CD1c-positive myeloid dendritic cell (primary cell): Measurements from ENCODE around the gene RNF213.

Source experiments
- DNase-seq: peaks from one replicate; pipeline ENCODE4 v3.0.0-alpha.2; 2016; ENCODE audit errors: extremely low spot score

The RNF213 gene

DNA sequence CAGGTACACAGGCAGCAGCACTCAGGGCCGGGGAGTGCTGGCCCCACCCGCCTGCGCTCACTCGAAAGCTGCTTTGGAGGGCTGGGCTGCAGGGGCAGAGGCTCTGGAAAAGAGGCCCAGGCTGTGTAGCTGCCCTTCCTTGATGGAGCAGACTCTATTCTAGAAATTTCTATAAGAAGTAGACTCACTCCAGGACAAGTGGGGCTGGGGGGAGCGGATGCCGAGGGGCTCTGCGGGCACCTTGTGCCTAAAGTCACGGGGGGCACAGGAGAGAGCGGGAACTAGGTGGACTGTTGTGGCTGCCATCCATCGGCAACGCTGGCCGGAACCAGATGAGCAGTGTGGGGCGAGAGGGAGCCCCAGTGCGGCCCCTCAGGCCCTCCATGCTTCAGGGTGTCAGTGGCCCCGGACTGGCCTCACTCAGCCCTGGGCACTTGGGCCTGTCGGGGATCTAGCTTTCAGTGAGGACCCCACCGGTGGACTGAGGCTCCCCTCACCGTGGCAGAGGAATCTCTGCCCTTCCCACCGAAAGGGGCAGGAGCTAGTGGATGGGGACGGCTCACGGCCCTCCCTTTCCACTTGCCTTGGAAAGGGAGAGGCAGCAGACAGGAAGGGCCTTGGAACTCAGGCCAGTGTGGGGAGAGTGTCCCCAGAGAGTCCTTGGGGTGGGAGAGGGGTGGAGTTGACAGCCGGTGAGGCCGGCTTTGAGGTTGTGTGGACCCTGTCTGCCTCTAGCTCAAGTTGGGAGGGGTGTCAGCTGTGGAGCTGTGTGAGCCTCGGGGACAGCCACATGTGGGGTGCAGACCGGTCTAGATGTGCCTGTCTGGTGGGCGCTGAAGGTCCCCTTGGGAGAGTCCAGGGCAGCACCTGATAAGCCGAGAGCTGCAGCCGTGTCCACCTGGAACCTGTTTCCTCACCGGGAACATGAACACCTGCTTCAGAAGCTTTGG lies 170.9 kb downstream of the RNF213 start:
- DNase-seq, result no peak

DNA sequence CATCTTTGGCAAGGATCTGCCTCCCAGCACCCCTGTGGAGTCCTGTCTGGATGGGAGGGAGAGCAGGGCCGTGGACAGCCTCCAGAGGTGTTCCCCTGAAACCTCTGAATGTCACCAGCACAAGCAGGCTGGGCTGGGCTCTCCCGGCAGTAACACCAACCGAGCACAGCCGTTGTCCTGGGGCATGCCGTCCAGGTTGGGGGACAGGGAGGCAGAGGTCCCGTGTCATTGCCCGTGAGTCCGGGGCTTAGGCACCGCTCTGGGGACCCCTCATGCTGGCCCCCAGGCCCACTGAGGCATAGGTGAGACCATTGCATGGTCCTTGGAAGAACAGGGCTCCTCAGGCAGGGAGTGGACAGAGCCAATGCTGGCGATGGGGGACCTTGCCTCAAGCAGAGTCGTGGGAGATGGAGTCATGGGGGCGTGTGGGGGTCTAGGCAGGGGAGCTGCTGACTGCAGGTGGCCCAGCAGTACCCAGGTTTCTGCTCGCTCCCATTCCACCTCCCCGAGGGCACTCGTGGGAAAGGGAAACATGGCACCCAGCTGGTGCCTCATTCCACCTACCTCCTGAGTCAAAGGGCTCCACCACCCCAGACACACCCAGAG lies 171.8 kb downstream of the RNF213 start:
- no peak for DNase-seq

DNA sequence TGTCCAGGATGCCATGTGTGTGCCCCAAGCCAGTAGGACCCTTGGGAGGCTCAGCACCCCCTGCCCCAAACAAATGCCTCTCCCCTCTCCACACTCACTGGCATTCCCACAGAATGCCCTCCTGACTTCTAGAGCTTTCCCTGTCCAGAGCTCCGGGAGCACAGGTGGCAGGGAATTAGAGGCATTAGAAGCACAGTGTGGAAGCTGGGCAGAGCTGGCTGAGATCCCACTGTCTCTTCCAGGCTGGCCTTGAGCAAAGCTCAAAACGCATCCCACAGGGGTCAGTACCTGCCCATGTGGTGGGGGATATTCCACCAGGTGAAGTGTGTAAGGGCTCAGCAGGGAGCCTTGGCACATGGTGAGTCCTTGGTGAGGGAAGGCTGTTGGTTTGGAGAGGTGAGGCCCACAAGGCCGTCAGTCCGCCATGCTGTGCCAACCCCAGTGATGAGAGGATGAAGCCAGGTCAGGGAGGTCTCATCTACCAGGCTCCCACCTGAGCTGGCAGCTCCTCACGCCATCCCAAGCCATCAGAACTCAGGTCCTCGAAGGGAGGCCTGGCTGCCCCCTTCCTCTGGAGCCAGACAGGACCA lies 172.4 kb downstream of the RNF213 start:
- DNase-seq, result no peak

DNA sequence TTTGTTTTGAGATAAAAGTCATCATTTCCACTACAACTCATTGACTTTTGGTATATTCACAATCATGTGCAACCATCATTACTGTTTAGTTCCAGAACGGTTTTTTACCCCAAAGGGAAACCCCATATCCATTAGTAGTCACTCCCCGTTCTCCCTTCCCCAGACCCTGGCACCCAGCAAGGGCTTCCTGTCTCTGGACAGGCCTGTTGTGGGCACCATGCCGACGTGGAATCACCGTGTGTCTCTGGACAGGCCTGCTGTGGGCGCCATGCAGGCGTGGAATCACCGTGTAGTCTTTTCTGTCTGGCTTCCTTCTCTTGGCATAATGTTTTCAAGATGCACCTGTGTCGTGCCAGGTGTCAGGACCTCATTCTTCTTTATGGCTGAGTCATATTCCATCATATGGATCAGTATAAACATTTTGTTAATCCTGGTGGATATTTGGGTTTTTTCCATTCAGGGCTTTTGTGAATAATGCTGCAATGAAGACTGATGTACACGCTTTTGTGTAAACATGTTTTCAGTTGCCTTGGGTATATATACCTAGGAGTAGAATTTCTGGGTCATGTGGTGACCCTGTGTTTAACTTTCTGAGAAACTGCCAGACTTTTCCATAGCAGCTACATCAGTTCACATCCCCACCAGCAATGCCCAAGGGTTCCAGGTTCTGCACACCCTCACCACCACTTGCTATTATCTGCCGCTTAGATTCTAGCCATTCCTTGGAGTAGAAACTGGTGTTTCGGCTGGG lies 173.4 kb downstream of the RNF213 start:
- DNase-seq, result no peak

DNA sequence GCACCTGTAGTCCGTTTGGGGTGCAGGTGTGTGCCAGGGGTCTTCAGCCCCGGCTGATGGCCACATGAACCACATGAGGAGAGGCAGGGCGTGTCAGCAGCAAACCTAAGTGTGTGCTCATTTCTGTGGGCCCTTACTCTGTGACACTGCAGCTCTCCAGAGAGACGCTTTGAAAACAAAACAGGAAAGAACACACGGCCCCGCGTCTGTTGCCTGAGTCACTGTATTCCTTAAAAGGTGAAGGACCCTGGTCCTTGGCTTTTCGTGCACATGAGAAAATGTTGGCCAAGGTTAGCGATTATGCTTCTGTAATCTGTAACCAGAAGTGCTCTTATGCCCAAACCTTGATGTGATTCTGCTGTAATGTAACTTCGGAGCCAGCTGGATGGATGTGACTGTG lies 176.9 kb downstream of the RNF213 start:
- no peak for DNase-seq

DNA sequence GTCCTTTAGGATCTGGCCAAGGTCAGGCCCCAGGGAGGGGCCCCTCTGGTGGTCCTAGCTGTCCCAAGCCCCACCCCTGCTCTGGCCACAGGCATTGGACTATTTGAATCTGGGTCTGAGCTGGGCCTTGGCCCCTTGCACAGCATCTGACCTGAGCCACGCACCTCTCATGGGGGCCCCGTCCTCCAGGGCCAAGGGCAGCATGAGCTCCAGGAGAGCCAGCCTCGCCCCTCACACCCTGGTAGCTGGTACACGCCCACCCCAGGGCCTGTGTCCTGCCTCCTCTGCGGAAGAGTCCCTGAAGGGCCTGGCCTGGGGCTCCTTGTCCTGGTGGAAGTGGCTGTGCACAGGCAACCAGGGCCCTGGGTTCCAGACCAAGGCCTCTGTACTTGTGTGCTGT lies 178.2 kb downstream of the RNF213 start:
- DNase-seq, result no peak

DNA sequence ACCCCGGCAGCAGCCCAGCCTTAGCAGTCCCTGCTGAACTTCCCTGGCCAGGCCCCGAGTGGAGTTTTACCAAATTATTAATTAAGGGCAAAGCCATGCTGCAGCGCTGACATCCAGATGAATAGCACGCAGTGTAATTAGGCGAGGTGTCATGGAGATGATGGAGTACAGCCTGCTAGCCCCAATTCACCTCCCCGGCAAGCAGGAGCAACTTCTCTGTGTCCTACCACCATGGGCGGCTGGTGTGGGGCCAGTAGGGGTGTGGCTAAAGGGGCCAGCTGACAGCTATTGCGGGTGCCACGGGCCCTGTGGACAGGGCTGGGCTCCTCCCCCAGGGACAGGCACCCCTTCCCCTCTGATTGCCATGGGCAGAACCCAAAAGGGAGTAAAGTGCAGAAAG lies 178.8 kb downstream of the RNF213 start:
- no peak for DNase-seq

DNA sequence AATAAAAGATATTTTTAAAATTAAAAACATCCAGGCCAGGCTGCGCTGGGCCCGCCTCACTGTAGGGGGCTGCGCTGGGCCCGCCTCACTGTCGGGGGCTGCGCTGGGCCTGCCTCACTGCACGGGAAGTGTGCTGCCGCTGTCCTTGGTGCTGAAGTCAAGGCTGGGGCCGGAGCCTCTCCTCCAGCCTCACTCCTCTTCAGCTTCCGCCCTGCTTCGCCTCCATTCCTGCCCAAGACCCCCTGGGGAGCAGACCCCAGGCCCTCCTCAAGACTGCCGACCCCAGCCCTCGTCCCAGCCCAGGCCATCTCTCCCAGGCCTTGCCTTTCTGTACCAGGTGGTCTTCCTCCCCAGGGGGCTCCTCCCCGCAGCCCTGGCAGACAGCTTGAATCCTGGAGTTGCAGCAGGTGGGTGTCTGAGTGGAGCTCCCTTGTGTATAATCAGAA lies 180.5 kb downstream of the RNF213 start:
- DNase-seq, result peak; percentile 32

DNA sequence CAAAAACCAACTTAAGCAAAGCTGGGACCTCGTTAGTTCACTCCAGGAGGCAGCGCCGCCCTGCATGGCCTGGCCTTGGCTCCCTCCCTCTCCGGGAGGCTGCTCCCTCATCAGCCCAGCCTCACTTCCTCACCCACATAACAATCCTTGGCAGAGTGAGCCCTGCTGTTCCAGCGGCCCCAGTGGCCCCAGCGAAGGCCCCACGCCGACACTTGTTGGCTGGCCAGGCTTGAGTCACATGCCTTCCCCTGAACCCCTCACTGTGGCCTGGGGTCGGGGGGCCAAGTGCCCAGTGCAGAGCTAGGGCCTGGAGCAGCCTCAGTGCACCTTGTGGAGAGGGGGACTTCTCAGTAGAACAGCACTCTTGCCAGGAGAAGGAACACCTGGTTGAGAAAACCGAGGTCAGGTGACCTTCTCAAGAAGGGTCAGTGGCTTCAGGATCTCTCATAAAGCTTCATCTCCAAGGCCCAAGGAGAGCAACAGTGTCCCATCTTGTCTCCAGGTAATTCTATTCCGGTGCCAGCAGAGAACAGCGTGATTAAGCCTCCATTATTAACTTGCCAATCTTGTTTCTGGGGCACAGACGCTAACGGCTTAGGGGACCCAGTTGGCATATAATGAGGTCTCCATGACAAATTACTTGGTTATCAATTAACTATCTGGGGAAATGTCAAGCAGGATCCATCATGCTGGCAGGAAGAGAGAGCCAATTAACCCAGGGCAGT lies 181.1 kb downstream of the RNF213 start:
- DNase-seq, result no peak

DNA sequence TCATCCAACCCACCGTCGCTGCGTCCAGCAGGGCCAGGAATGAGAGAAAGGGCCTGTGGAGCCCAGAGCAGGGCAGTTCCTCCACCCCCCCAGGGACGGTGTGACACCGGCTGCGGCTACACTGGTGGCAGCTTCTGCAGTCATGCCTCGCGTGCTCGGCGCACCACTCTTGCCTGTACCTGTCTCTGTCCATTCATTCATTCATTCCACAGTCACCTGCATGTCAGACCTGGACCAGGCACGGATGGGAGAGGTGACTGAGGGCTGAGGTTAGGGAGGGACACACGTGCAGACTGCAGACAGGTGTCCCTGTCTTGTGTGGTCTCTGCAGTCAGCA lies 181.6 kb downstream of the RNF213 start:
- DNase-seq, result no peak

DNA sequence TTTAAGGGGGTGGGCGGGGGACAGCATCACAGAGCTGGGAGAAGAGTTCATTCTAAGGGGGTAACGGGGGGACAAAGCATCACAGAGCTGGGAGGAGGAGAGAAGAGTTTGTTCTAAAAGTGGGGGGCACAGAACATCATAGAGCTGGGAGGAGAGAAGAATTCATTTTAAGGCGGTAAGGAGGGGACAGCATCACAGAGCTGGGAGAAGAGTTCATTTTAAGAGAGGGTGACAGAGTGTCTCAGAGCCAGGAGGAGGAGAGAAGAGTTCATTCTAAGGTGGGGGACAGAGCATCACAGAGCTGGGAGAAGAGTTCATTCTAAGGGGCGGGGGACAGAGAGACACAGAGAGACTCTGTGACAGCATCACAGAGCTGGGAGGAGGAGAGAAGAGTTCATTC lies 182.1 kb downstream of the RNF213 start:
- DNase-seq, result no peak

DNA sequence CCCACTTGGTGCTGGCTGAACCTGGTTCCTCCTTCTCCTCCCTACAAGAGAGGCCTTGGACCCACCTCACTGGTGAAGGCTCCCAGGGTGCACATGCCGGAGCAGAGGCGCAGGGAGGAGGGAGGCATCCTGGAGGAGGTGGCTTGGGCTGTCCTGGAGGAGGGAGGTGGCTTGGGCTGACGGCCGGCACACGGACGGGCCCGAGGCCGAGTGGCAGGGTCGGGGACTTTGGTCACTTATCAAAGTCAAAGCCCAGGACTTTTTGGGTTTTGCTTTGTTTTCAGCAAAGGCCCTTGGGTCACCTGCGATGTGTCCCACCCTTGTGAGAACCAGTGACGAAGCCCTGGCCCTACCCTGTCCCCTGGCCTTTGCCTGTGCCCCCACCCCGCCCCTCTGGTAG lies 182.8 kb downstream of the RNF213 start:
- DNase-seq, result no peak

DNA sequence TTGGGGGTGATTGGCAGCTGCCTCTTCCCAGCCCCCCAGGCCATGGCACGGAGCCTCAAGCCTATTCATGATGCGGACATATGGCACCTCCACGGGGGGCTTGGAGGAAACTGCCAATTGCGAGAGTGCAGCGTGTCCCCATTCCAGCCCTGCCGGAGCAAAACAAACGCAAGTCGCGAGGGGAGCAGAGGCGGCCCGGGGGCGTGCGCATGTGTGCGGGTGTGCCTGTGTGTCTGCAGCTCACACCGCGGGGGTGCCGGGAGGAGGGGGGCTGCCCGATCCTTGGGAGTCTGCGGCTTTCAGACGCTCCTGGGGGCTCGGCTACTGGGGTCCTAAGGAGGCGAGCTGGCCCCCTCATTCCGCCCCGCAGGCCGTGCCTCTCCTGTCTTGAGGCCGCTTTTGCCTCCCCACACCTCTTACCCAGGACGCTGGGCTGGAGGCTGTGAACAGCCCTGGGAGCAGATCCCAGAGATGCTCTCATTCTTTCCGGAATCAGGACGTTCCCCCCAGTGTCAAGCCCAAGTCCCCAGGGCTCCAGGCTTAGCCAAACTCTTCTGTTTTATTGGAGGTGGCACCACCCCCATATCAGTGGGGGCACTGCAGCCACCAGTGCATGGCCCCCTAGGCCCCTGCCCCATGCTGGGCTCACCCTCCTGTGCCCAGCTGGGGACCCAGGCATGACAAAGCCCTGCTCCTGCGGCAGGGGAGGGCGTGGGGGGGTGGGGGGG lies 183.4 kb downstream of the RNF213 start:
- no peak for DNase-seq

DNA sequence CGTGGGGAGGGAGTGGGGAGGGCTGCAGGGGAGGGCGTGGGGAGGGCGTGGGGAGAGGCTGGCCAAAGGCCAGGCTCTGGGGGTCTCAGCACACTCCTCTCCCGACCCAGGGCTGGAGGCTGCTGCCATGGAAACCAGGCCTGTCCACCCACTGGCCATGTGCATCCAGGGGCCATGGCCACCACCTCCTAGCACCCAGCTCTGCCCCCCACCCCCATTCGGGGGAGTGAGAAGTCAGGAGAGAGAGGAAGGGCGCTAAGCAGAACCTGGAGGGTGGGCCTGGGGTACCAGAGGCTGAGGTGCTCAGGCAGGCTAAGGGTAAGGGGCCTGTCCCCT lies 184.0 kb downstream of the RNF213 start:
- DNase-seq, result no peak

DNA sequence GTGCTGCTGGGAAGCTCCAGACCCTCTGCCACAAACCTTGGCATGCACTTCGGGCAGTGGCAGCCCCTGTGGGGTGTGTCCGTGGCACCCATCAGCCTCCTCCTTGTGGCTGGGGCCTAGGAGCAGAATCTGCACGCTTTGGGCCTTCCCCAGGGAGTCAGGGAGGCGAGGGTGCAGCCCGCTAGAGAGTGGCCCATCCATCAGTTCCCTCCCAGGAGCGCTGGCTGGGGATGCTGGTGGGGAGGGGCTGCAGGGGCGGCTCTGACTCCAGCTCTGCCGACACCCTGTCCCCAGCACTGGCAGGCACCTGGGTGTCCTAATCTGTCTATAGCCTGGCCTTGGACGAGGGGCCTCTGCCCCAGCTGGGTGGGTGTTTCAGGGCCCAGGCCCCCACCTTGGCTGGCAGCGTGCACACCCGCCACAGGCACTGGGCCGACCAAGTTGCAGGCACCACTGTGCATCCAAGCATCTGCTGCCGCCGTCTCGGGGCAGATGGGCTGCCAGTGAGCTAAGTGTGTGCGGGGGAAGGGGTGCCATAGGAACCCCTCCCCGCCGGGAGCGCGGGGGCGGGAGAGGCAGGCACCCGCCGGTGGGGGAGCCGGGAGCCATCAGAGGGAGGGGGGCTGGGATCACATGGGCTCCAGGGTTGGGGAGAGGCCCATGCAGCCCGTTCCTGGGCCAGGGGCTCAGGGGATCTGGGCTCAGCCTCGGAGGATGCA lies 184.5 kb downstream of the RNF213 start:
- DNase-seq, result no peak

DNA sequence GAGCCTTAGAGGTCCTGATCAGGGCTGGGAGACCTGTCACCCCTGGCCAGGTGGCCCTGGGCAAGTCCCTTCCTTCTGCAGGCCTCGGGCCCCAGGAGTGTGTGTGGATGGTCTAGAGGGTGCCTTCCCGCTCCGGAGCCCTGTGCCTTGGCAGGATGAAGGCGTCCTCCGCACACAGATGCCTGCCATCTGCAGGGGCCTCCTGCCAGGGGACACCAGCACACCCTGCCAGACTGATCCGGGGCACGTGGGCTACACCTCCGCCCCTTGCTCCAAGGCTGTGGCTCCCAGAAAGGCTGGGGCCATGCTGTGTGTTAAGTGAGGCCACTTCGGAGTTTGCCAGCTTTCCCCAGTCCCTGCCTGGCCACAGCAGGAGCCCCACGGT lies 185.1 kb downstream of the RNF213 start:
- no peak for DNase-seq

DNA sequence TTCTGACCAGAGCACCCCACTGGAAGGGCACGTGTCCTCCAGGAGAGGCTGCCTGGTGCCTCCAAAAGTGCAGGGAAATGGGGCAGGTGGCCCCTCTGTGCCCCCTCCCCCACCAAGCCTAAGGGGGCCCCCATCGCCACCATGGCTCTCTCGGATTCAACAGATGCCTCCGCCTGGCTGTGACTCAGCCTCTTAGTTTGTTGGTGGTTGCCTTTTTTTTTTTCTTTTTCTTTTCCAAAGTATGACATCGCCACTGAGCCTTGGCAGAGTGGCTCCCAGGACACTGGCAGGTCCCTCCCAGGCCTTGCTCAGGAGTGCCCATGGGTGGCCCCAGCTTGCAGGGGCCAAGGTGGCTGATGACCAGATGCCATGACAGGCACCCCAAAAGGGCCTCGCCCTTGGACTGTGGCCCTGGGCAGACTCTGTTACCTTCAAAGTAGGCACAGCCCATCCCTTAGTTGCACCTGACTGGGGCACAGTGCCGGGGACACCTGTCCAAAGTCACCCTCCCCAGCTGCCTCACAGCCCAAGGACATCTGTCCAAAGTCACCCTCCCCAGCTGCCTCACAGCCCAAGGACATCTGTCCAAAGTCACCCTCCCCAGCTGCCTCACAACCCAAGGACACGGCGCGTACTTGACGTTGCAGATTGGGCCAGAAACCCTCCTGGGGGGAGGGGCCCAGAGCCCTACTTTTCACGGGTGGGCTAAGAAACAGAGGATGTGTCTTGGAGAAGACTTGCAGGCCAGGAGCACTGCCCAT lies 186.2 kb downstream of the RNF213 start:
- no peak for DNase-seq

DNA sequence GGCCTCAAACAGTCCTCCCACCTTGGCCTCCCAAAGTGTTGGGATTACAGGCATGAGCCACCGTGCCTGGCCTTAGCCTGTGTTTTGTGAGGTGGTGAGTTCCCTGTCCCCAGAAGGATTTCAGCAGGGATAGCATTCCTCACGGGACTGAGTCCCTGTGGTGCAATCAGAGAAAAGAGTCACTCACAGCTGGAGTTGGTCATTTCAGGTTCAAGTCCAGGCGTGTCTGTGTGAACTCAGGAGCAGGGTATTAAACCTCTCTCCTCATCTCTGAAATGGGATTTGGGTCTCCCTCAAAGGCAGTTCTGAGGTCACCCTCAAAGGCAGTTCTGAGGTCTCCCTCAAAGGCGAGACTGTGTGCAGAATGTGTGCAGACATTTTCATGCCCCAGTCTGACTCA lies 187.1 kb downstream of the RNF213 start:
- no peak for DNase-seq
